ENCODE results near the gene ITGA1.
"Not testable (repeated sequence)": the region's sequence is repeated elsewhere in the genome, so short reads cannot be mapped to it uniquely, and the experiment has no call there.

The ITGA1 gene

GRCh38 chr5:52838326-52839015 lies 50.8 kb downstream of the ITGA1 start:
- TF ChIP-seq POLR2A (IDR thresholded peaks at IDR 0.05; ENCODE audit: low read length): no peak
- TF ChIP-seq GATA1 (IDR thresholded peaks at IDR 0.05; ENCODE audit: low read depth, low read length): no peak
- no peak for DNase-seq

- TF ChIP-seq GATA1 (IDR thresholded peaks at IDR 0.05; ENCODE audit: low read depth, low read length) (no peak), POLR2A (IDR thresholded peaks at IDR 0.05; ENCODE audit: low read length) (no peak)
Observed at GRCh38 chr5:52839285-52839684, 51.6 kb downstream of the ITGA1 start.

GRCh38 chr5:52840277-52841050 lies 52.7 kb downstream of the ITGA1 start:
- TF ChIP-seq POLR2A (IDR thresholded peaks at IDR 0.05; ENCODE audit: low read length) (no peak), GATA1 (IDR thresholded peaks at IDR 0.05; ENCODE audit: low read depth, low read length) (no peak)
- no peak for DNase-seq

More at GRCh38 chr5:52839285-52839684, 51.6 kb downstream of the ITGA1 start:
- no peak for DNase-seq

- no peak for TF ChIP-seq POLR2A (IDR thresholded peaks at IDR 0.05; ENCODE audit: low read length)
- TF ChIP-seq GATA1 (IDR thresholded peaks at IDR 0.05; ENCODE audit: low read depth, low read length): no peak
- DNase-seq: no peak
Observed at GRCh38 chr5:52841114-52841513, 53.4 kb downstream of the ITGA1 start.

- no peak for TF ChIP-seq GATA1 (IDR thresholded peaks at IDR 0.05; ENCODE audit: low read depth, low read length)
- TF ChIP-seq POLR2A (IDR thresholded peaks at IDR 0.05; ENCODE audit: low read length): no peak
- DNase-seq: no peak
Observed at GRCh38 chr5:52842111-52842510, 54.4 kb downstream of the ITGA1 start.

- DNase-seq: no peak
- no peak for TF ChIP-seq GATA1 (IDR thresholded peaks at IDR 0.05; ENCODE audit: low read depth, low read length)
- no peak for TF ChIP-seq POLR2A (IDR thresholded peaks at IDR 0.05; ENCODE audit: low read length)
Observed at GRCh38 chr5:52844885-52845284, 57.2 kb downstream of the ITGA1 start.

- DNase-seq: no peak
- TF ChIP-seq POLR2A (IDR thresholded peaks at IDR 0.05; ENCODE audit: low read length) (no peak), GATA1 (IDR thresholded peaks at IDR 0.05; ENCODE audit: low read depth, low read length) (no peak)
Observed at GRCh38 chr5:52846182-52846842, 58.6 kb downstream of the ITGA1 start.

- DNase-seq: not testable (repeated sequence)
Observed at GRCh38 chr5:52848688-52849087, 61.0 kb downstream of the ITGA1 start.

GRCh38 chr5:52849544-52849943 lies 61.8 kb downstream of the ITGA1 start:
- DNase-seq: no peak
- TF ChIP-seq POLR2A (IDR thresholded peaks at IDR 0.05; ENCODE audit: low read length): no peak
- TF ChIP-seq GATA1 (IDR thresholded peaks at IDR 0.05; ENCODE audit: low read depth, low read length): no peak

GRCh38 chr5:52853650-52854049 lies 65.9 kb downstream of the ITGA1 start:
- TF ChIP-seq GATA1 (IDR thresholded peaks at IDR 0.05; ENCODE audit: low read depth, low read length) (no peak), POLR2A (IDR thresholded peaks at IDR 0.05; ENCODE audit: low read length) (no peak)
- no peak for DNase-seq

GRCh38 chr5:52854301-52854700 lies 66.6 kb downstream of the ITGA1 start:
- TF ChIP-seq GATA1 (IDR thresholded peaks at IDR 0.05; ENCODE audit: low read depth, low read length) (no peak), POLR2A (IDR thresholded peaks at IDR 0.05; ENCODE audit: low read length) (no peak)
- no peak for DNase-seq

- DNase-seq: no peak
- TF ChIP-seq POLR2A (IDR thresholded peaks at IDR 0.05; ENCODE audit: low read length): no peak
- no peak for TF ChIP-seq GATA1 (IDR thresholded peaks at IDR 0.05; ENCODE audit: low read depth, low read length)
Observed at GRCh38 chr5:52854949-52855348, 67.2 kb downstream of the ITGA1 start.

GRCh38 chr5:52856564-52856963 lies 68.8 kb downstream of the ITGA1 start:
- DNase-seq: no peak
- TF ChIP-seq POLR2A (IDR thresholded peaks at IDR 0.05; ENCODE audit: low read length): no peak
- TF ChIP-seq GATA1 (IDR thresholded peaks at IDR 0.05; ENCODE audit: low read depth, low read length): no peak

- TF ChIP-seq GATA1 (IDR thresholded peaks at IDR 0.05; ENCODE audit: low read depth, low read length): no peak
- no peak for TF ChIP-seq POLR2A (IDR thresholded peaks at IDR 0.05; ENCODE audit: low read length)
- DNase-seq: no peak
Observed at GRCh38 chr5:52859628-52860027, 71.9 kb downstream of the ITGA1 start.
